MM.1S (cell line): ENCODE measurements around the gene SLIT3.

Experiments used
- EZH2 ChIP-seq: fragments of 300-600 bp; sonication (generic); optimal IDR thresholded peaks from 2 replicates; pipeline ENCODE3; 2017; ENCODE audit warnings: low read depth, mild to moderate bottlenecking, antibody characterized with exemption, low read length, mixed read lengths
- TF ChIP-seq, protein P1 (sequence below): fragments of 300-600 bp; sonication (generic); IDR thresholded peaks from 2 replicates; pipeline ENCODE4 v1.5.1; 2016; ENCODE audit warnings: antibody characterized with exemption, low read length, mixed read lengths

DNA sequence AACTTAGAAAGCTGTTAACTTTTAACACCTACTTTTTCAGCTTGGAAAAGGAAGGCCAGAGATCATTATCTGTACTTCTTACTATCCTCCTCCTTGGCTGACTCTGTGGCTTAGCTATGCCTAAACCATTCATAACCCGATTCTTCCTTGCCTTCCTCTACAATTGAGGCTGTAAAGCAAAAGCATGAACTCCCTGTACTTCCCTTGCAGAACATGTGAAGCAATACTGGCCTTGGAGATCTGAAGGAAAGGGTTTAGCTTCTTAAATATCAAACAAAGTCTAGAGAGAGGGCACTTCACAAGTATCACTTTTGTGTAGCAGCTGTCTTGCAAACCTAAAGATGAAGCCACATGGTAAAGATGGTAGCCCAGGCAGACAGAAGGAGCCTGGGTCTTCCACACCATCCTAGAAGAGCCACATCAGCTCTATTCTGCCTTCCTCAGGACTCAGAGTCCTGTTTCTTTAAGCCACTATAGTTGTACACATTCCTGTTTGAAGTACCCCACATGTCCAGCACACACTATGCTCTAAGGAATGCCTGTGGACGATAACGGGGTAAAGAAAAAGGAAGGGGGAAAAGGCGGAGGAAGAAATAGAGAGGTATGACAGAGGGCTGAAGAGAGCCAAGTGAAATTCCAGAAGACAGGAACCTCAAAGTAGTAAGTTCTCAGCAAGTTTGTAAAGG is 169.2 kb downstream of the SLIT3 start:
- TF ChIP-seq, protein P1, sequence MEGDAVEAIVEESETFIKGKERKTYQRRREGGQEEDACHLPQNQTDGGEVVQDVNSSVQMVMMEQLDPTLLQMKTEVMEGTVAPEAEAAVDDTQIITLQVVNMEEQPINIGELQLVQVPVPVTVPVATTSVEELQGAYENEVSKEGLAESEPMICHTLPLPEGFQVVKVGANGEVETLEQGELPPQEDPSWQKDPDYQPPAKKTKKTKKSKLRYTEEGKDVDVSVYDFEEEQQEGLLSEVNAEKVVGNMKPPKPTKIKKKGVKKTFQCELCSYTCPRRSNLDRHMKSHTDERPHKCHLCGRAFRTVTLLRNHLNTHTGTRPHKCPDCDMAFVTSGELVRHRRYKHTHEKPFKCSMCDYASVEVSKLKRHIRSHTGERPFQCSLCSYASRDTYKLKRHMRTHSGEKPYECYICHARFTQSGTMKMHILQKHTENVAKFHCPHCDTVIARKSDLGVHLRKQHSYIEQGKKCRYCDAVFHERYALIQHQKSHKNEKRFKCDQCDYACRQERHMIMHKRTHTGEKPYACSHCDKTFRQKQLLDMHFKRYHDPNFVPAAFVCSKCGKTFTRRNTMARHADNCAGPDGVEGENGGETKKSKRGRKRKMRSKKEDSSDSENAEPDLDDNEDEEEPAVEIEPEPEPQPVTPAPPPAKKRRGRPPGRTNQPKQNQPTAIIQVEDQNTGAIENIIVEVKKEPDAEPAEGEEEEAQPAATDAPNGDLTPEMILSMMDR = no peak
- TF ChIP-seq EZH2 = no peak
